NCI-H2227 (cell line): ENCODE results near the gene CYBA.
"Not testable (repeated sequence)": the region's sequence is repeated elsewhere in the genome, so short reads cannot be mapped to it uniquely, and the experiment has no call there.

Experiments
- DNase-seq: peaks from one replicate; lab custom pipeline; 2025; ENCODE audit not compliant: unreplicated experiment; lab: John Stamatoyannopoulos, UW

Gene CYBA

DNA sequence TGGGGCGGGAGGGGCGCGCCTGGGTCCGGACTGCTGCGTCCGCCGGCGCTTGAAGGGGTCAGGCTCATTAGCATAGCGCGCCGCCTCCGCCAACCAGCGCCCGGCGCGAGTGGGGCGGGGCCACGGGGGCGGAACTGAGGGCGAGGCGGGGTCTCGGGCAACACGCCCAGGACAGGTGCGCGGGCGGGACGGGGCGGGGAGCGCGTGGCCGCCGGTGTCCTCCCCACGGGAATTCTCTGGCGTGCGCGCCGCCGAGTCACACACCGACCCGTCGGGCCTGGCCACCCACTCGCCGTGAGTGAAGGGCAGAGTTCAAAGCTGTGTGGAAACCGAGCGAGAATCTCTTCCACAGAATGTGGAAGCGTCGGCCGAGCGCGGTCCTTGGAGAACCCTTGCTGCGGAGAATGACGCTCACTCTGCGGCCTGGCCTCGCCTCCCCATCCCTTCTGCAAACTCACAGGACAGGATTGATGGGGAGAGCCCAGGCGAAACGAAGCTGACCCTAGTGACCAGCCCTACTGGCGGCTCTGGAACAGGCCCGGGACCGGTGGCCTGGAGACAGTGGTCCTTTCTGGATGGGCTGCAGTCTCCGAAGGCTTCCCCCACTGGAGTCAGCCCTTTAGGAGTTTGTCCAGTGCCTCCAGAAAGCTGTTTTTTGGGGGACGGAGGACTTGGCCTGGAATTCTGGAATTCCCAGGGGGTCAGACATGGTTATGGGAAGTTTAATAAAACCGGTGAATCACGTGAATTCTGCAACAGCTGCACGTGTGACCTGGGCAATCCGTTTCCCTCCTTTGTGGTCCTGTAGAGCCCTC, 35.8 kb upstream of the CYBA start, which contains the start of gene SNAI3:
SNAI3 (minus strand) TSS at position 69 of the 815 bp plus-strand sequence. CDS start 101 bp downstream, outside the sequence.
- DNase-seq, result peak; percentile 82

GRCh38 chr16:88686062-88686438, 35.2 kb upstream of the CYBA start:
- no peak for DNase-seq

DNA sequence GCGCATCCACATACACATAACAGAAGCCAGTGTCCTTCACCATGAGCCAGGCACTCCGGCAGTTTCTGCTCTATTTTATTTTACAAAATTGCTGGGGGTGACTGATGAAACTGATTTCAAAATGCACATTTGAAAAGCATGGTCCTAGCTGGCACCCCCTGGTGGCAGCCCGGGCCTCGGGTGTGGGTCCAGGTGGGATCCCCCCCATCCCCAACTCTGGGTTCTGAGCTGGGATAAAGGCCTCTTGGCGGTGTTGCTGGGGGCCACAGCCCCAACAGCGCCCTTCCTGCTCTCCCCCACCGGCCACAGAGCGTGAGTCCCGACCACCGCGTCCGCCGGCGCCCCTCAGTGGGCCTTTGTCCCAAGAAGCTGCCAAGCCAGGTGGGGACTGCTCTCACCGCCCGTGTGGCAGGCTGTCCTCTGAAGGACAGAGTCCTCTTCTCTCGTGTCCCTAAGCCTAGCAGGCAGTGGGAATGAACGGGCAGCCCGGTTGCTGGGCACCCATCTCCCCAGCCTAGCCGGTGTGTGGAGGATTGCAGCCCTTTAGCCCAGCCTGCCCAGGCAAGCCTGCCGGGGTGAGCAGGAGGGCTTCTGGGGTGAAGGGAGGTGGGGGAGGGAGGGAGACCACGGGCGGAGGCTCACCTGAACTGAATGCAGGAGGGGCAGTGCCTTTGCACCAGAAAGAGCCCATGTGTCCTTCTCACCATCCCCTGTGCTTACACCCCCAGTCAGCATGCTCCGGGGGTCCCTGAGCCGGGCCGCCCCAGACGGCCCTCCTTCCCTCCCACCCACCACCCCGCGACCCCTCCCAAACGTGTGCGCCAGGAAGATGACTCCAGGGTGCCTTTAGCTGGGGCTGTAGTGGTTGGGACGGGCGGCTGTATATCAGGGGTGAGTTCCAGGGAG, 34.6 kb upstream of the CYBA start:
- no peak for DNase-seq

- DNase-seq, result no peak
Measured at GRCh38 chr16:88684569-88685155, 33.8 kb upstream of the CYBA start.

- DNase-seq, result no peak
Measured at GRCh38 chr16:88681709-88682451, 31.0 kb upstream of the CYBA start.

DNA sequence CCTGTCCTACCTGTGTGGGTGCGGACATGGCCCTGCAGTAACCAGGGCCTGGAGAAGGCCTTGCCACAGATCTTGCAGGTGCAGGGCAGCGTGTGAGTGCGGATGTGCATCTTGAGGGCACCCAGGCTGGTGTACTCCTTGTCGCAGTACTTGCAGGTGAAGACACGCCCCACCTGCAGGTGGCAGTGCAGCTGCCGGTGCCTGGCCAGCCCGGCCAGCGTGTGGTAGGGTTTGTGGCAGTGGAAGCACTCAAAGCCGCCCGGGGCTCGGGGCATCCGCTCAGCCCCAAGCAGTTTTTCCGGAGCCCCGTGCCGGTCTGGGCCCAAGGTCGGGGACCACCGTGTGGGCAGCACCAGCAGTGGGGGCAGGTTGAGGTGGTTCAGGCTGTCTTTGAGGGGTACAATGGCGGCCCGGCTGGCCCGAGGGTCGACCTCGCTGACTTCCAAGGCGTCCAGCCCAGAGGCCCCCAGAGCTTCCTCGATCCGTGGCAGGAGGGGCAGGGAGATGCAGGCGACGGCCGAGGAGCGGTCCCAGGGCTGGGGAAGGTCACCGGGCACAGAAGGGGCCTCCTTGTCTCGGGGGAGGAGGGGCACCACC, 30.3 kb upstream of the CYBA start:
- no peak for DNase-seq

- no peak for DNase-seq
Measured at GRCh38 chr16:88680554-88681083, 29.8 kb upstream of the CYBA start.

DNA sequence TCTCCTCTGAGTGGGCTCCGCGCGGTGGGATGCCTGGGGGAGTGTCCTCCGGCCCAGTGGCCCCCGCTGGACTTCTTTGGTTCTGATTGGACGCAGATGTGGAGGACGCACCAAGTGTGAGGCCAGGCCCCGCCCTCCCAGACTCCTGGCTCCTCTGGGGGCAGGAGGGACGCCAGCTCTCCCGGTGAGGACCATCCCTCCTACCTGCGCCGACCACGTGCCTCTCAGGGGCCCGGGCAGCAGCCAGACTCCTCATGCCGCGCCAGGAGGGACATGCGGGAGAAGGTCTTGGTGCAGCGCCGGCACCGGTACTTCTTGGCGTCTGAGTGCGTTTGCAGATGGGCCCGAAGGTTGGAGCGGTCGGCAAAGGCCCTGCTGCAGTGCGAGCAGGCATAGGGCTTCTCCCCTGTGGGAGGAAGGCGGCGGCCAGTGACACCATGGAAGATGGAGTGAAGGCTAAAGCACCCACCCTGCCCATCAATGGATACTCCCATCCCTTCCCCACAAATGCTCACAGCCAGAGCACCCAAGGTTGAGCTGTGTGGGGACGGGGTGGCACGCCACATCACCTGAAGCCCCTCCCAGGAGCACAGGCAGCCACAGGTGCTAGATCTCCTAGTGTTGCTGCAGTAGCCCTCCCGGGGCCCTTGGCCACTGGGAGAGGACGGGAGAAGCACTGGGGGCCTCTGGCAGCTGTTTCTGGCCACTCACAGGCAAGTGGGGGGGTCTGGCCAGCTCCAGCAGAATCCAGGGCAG, 27.5 kb upstream of the CYBA start:
- DNase-seq, result no peak

- no peak for DNase-seq
Measured at GRCh38 chr16:88677721-88678120, 26.9 kb upstream of the CYBA start.

- DNase-seq, result no peak
Measured at GRCh38 chr16:88676502-88677242, 25.8 kb upstream of the CYBA start.

DNA sequence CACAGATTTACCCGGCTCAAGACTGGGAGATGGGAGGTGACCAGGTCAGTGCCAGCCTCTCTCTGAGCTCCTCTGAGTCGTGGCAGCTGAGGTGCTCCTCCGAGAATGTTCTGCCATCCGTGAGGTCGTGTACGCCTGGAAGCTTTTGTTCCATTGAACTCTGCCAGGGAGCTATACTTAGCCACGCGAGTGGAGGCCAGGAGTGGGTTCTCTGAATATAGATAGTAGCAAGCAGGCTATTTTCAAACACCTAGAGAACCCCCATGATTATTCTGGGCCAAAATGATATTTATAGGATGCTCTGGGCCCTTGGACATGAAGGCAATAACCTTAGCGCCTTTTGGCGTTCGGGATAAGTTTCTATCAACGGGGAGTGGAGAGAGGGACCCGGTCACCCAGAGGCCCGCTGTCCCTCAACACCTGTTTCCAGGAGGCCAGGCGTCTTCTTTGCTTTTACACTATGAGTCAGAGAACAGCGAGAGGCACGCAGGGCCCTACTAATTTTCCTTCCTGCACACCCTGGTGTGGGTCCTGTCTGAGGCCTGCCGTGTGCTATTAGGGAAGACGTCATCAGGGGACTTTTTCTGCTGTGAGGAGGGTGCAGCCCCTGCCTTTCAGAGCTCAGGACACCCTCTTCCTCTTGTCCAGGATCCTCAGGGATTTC, 23.0 kb upstream of the CYBA start:
- DNase-seq, result no peak

DNA sequence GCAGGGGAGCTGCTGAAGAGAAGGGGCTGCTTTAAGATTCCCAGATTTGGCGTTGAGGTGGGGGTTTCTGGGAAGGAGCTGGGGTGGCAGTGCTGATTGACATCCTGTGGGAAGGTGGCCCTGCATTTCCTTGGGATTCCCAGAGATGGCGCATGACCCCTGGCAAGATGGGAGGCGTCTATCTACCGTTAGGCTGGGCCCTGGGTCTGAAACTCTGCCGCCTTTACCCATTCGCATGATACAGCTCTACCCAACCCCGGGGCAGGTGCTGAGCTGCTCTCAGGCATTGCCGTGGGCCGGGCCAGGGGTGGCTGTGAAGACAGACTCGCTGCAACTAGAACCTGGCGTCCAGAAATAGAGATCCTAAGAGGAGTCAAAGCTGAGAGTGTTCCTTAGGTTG, 21.9 kb upstream of the CYBA start:
- no peak for DNase-seq

DNA sequence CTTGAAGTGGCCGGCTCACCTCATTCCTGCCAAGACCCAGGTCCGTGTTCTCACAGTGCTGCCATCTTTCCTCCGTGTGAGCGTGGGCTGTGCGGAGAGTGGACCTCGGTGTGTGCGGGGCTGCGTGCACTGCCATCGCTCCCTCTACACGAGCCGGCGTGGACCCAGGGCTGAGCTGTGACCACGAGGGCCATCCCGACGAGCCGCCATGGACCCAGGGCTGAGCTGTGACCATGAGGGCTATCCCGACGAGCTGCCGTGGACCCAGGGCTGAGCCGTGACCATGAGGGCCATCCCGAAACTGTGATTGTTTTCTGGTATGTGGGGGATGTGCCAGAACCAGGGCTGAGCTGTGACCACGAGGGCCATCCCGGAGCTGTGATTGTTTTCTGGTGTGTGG, 21.0 kb upstream of the CYBA start:
- no peak for DNase-seq

GRCh38 chr16:88669980-88670379, 19.1 kb upstream of the CYBA start:
- no peak for DNase-seq

- DNase-seq, result not testable (repeated sequence)
Measured at GRCh38 chr16:88669493-88669892, 18.6 kb upstream of the CYBA start.

GRCh38 chr16:88667461-88667860, 16.6 kb upstream of the CYBA start:
- no peak for DNase-seq

DNA sequence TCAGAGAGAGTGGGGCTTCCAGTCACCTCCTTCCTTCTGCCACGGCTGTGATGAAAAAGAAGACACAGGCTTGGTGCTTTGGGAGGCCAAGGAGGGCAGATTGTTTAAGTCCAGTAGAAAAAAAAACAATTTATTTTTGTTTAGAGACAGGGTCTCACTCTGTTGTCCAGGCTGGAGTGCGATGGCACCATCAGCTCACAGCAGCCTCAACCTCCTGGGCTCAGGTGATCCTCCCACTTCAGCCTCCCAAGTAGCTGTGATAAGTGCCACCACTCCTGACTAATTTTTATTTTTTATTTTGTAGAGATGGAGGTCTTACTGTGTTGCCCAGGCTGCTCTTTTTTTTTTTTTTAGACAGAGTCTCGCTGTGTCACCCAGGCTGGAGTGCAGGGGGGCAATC, 14.7 kb upstream of the CYBA start:
- no peak for DNase-seq

DNA sequence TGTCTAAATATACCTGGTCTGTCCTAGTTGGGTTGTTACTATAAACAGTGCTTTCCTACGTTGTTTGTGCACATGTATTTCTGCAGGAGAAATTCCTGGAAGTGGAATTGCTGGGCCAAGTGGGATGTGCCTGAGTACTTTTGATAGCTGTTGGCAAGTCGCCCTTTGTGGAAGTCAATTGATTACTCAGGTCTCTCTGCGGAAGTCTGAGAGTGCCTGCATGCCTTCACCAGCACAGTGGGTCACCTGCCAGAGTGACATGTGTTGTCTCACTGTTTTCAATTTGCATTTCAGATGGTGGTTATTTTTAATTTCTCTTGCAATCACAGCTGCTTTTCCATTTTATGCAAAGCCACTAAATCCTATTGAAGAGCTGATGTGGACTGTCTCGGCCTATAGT, 14.3 kb upstream of the CYBA start:
- DNase-seq, result no peak
